GM21825 (cell line): ENCODE data around the gene PHKB.
"Not testable (repeated sequence)": the region's sequence is repeated elsewhere in the genome, so short reads cannot be mapped to it uniquely, and the experiment has no call there.

Source experiments
- ATAC-seq: cut with Tn5 transposase; IDR thresholded peaks from one replicate; pipeline ENCODE4 v1.9.1; 2021; ENCODE audit warnings: mild to moderate bottlenecking, moderate library complexity; ENCODE audit not compliant: unreplicated experiment

Gene PHKB

DNA sequence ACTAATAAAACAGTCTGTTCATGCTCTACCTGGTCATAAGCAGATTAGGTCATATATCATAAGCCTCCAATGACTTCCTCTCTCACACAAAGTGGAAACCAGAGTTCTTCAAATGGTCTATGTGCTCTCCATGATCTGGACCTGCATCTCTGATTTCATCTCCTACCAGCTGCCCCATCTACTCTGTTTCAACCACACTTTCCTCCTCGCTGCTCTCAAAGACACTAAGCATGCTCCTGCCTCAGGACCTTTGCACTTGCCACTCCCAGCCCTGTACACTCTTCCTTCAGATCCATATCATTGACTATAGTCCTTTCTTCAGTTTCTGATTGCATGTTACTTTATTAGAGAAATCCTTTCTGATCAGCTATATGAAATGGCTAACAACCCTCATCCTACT is 196.8 kb downstream of the PHKB start:
- ATAC-seq, result no peak

DNA sequence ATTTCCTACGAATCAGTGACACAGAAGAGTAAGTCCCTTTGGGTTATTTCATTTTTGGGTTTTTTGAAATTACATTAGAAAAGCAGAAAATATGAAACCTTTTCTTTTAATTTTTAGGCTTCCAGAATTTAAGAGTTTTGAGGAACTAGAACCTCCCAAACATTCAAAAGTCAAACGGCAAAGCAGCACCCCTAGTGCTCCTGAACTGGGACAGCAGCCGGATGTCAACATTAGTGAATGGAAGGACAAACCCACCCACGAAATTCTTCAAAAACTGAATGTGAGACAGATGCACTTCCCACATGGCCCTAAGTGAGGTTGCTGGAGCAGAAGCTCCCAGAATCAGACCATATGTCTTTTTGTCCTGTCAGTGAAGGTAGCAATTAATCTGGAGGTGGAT is 199.4 kb downstream of the PHKB start:
- no peak for ATAC-seq

DNA sequence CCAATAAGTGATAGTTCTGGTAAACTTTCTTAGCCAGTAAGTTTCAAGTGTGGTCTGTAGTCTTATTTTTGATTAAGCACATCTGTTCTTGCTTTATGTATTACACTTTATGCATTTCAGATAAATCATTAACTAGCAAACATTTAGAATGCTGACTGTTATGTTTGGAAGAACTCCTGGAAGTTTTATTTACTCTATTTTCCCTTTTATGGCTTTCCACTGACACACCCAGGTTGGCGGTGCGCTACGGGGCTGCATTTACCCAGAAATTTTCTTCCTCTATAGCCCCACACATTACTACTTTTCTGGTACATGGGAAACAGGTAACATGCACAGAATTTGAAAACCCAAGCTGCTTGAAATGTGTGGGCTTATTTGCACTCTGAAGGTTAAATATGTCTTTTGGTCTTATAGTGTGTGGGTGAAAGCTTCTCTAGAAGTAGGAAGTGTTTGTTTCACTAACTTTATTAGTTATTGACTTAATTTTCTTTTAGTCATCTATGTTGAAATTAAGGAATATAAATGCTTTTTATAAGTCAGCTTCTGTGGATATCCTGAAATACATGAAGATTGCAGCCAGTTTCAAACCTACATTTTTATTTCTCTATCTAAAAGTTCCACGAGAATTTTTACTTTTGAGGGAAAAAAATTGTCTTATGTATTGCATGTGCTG is 203.7 kb downstream of the PHKB start:
- ATAC-seq, result no peak

DNA sequence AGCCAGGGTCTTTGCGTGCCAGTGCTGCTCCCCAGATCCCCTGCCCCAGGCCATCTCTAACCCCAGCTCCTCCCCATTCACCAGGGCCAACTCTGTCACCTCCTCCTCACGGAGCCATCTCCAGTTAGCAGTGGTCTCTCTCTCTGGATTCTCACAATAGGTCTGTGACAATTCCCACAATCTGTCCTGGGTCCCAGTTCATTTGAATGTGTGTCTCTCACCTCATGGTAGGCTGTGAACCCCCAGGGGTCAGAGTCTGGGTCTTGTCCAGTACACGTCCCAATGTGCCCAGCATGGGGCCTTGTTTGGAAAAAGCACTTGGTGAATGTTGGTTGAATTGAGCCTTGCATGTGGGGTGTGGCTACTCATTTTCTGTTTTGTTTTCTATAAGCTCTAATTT is 205.3 kb downstream of the PHKB start:
- no peak for ATAC-seq

DNA sequence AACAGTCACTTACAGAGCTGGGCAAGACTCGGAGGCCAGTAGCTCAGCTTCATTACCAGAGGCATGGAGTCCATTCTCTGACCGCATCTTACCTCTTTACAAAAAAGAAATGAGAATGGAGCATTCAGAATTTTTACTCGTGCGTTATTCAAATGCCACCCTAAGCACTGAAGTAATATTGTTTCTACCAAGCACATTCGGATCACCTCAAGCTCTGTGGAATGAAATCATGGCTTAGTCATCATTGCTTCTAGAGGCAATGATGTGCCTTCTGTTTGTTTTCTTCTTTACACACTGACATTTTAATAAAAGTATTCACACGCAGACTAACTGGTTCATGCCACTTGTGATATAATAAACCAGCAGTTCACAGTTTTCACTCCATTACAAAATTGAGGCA is 206.8 kb downstream of the PHKB start:
- no peak for ATAC-seq

DNA sequence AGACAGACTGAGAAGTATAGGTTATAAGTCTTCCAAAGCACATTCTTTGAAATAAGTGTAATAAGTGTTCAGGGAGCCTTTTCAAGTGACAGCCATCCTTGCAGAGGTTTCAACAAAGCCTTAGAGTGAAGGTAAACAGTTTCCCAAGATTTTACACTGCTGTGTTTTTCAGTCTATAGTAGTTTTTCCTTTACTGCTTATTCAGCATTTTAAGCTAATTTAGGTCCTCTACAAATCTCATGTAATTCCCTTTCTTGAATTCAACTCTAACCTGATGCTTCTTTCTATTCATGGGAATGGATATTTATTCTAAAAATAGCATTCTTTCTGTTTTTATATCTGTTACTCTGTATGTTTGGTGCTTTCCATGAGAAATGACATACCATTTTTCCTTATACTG is 211.3 kb downstream of the PHKB start:
- no peak for ATAC-seq

DNA sequence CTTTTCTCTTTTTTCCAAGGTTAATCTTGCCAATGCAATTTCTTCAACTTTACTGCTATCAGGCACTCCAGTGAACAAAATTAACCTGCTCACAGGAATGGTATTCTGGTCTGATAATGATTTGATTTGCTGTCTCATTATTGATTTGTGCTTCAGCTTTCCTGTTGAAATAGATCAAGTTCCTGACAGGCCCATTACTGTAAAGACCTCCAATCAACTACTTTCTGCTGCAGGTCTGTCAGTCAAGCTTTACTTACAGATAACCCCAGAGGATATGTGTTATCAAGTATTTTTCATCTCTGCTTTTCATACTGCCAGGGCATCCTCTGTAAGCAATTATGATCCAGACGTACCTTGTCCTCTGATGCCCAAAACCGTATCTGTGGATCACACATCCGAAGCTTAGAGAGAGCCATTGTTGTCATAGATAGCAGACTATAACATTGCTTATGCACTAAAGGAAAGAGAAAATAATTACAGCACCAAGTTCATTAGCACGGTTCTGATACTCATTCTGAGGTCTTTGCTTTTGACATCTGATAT is 215.6 kb downstream of the PHKB start:
- no peak for ATAC-seq

DNA sequence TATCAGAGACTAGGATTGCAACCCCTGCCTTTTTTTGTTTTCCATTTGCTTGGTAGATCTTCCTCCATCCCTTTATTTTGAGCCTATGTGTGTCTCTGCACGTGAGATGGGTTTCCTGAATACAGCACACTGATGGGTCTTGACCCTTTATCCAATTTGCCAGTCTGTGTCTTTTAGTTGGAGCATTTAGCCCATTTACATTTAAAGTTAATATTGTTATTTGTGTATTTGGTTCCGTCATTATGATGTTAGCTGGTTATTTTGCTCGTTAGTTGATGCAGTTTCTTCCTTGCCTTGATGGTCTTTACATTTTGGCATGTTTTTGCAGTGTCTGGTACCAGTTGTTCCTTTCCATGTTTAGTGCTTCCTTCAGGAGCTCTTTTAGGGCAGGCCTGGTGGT is 220.4 kb downstream of the PHKB start:
- not testable (repeated sequence) for ATAC-seq

DNA sequence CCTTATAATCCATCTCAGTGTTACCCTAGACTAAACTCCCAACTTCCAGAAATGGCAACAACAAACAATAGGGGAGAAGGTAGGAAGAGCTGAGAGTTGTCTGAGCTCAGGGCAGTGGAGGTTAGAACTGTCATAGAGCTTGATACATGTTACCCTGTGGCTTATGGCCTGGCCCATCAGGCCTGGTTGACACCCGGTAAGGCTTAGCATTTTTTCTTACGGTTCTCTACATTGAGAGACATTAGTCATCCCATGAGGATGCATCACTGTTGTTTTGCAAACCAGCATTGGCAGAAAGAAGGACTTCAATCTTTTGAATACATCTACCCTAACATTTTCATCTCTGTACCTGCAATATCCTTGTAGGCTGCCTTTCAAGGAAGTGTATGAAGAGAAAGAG is 226.6 kb downstream of the PHKB start:
- ATAC-seq, result no peak

DNA sequence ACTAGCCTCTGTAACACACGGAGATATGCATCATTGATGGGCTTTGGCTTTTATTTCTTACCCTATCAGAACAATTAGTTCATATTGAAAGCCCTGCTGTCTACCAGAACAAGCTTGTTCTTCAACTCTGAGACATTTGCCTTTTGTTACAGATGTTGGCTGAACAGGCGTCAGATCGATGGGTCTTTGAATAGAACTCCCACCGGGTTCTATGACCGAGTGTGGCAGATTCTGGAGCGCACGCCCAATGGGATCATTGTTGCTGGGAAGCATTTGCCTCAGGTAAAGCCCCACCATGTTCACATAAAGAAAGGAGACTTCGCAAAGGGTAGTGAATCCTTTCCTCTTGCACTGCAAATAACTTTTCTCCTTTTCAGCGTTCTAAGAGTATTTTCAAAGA is 232.1 kb downstream of the PHKB start:
- ATAC-seq, result no peak

DNA sequence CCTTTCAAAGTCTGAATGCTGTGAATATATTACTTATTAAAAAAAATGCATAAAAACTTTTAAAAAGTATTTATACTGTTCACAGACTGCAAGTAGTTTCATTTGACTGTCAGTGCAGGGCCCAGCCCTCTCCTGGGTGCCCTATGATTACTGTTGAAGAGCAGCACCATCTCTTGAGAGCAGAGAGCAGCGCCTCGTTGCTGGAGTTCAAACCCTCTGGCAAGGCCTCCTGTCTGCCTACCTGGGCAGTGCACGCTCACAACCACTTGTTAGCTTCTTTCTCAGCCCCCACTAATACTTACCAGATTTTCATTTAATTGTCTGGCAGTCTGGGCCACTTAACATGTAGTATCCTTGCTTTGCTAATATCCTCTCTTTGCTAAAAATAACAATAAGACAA is 233.4 kb downstream of the PHKB start:
- ATAC-seq, result no peak

DNA sequence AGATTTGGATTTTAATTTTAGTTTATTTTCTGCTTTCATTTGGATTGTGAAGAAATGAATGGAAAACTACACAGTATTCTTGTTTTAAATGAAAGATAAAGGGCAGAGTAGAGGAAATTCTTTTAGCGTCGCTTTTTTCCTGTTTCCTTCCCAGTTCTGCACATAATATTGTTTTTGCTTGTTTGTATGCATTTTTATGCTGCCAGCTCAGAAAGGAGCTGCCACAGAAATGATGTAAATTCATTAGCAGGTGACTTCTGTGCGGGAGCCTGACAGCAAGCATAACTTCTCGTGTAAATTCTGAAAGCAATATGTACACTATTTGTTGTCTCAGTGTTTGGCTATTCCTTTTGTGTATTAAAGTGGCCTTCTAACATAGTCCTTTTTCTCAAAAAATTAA is 234.6 kb downstream of the PHKB start:
- no peak for ATAC-seq

DNA sequence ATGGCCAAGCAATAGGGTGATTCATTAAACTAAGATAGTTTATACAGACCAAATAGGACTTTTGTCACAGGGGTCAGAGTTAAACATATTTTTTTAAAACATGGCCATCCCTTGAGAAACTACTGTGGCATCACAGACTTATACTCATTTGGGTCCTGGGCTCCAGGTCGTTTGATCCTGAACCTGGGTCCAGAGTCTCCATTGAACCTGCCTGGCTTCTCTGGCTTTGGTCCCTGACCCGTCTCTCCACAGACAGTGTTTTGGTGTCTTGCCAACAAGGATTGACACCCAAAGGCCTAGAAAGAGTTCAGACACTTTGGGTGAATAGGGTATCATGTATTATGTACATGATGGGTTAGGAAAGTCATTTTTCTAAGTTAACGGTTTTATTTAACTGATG is 236.7 kb downstream of the PHKB start:
- ATAC-seq, result no peak

DNA sequence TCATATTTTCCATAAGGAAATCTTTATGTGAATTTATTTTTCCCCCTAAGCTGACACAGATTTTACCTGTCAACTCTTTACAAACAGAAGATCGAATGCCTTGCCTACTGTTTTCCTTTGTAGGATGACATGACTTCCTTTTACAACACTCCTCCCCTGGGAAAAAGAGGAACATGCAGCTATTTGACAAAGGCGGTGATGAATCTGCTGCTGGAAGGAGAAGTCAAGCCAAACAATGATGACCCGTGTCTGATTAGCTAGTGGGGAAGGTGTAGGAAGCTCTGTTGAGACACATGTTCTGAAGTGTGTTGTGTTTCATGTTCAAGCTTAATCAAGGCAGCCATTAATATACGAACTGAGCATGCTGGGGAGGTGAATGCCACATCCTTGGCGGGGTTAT is 238.0 kb downstream of the PHKB start:
- ATAC-seq, result no peak

DNA sequence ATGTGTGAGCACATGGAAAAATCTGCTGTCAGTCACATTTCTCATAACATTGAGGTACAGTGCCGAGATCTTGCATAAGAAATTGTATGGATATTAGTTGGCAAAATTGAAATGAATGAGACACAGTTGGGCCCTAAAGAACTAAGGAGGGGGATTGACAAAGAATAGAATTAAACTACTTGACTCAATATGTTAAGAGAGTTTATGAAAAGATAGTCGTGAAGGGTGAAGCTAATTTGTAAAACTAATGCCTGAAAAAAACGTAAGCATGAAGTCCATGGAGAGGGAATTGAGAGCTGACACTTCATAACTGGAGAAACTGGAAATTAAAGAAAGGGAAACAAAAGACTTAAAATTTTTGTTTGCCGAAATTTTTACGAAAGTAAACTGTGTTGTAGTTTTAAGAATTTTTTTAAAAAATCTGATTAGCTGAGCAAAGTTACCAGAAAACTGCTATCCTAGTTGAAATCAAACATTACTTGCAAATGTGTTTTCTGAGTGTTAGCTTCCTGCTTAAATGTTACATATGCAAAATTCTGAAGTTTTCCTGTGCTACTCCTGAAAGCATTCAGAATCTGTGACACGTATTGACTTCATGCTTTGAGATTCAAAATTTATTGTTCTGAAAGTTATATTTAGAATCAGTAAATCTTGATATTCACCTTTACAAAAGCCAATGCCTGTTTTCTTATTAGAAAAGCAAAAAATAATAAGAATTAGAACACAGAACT is 239.9 kb downstream of the PHKB start:
- no peak for ATAC-seq

DNA sequence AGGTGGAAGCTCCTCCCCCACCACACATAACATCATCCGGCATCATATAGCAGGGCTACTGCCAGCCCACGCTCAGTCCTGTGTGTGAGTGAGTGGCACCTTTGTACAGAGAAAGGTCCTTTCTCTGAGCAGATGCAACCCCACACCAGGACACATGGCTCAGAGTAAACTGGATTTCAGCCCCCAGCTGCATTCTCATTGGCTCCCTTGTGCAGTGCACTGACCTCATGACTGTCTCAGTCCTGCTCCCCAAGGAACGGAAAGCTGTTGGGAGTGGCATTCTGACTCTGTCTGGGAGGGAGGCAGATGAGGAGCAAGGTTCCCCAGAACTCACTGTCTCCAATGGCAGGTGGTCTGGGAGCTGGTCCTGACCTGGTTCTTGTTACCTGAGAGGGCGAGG is 244.1 kb downstream of the PHKB start:
- no peak for ATAC-seq

DNA sequence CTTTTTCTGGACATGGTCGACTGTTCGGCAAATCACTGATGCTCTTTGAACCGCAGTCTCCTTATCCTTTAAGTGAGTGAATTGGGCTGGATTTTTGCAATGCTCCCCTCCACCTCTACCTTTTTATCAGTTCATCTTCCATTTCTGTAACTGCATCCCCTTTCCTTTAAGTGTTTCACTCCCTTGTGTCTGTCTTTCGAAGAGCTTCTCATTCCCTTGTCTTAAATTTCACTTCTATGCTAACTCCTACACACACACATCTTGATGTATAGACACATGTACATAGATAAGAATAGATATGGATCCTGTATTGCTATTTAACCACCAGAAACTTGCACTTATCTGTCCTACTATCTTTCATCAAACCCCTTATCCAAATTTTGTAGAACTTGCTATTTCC is 250.7 kb downstream of the PHKB start:
- ATAC-seq, result no peak

DNA sequence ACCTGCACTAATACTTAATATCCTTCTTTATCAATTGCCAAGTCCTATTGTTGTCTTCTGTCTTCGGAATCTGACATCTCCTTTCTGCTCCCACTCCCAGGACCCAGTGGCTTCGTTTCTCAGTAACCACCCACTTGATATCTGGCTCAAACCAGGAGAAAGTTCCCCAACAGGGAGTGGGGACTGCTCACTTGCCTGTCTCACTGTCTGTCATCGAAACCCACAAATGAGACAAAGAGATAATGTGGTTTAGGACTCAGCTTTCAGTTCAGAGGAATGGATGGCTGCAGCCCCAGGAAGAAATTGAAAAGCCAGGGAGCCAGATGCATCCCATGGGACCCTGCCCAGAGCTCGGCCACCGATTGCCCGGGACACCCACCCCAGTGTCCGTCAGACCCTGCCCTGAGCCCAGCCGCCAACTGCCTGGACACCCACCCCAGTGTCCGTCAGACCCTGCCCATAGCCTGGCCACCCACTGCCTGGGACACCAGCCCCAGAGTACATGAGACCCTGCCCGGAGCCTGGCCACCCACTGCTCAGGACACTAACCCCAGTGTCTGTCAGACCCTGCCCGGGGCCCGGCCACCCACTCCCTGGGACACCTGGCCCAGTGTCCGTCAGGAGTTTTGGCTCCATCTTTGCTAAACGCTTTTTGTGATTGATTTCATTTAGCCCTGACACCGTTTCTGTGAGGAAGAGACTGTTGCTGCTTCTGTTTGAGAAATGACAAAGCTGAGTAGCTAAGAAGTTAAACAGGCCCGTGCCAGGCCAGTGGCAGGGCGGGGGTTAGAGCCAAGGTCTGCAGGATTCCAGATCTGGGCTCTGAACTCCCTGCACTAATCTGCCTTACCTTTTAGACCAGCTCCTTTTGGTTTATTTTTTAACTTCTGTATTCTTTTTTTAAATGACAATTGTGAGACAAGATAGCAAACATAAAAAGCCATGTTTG is 251.4 kb downstream of the PHKB start:
- no peak for ATAC-seq

DNA sequence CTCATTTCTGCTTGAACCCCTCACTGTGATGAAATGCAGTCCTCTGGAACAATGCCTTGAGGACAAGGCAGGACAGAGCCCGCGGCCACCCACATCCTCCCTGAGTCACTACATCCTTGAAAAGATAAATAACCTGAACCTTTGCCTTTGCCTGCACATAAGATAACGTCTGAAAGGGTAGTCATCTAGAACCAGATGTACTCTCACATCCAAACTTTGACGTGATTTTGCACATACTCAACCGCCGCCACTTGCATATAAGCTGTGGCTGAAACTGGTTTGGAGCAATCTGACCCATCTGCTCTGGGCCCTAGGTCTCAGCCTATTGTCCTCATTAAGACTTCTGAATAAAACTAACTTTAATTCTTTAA is 252.1 kb downstream of the PHKB start:
- ATAC-seq, result no peak

DNA sequence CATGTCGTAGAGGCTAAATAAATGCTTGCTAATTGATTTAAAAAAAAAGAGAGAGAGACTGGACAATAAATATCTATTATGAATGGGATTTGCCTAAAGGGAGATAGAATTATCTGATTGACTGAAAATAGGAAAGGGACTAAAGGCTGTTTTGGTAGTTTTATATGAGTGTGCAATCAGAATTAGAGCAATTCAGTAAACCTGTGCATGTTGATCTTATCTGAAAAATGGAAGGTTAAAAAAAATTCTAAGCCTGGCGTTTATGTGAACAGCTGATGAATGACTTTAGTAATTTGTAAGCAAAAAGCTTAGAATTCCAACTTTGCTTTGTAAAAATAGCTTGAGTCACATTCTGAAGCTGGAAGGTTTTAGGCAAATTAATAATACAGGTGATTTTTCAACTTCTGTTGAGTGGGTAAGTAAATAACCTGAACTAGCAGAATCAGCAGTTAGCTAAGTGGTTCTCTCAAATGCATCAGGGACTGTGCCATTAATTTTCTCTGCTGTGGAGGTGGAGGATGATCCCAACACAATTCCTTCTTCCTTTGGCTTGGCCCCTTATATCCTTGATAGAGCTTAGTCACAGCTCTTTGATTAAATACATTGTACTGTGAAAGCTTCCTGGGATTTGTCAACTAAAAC is 254.4 kb downstream of the PHKB start:
- ATAC-seq, result no peak

DNA sequence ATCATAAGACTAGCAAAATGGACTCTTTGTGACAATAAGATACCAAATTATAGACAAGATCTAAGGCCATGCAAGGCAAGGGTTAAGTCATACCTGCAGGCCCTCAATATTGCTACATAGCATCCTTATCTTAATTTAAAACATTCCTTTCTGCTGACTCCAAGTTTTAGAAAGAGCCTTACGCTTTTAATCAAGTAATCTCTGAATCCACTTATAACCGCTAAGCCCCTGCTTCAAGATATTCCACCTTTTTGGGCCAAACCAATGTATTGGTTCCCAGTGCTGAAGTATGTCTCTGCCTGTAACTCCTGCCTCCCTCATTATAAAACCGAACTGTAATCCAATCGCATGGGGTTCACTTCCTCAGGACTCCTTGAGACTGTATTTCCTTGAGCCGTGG is 255.4 kb downstream of the PHKB start:
- ATAC-seq, result no peak
